Astrocyte (in vitro differentiated cells and primary cell): ENCODE results near the gene BYSL. TPM values are rescaled to one million over a fixed set of nuclear protein-coding genes. Genes with fewer than 3 reads are reported as not detected.

Source experiments
- DNase-seq: peaks from one replicate; pipeline ENCODE4 v3.0.0-alpha.2; 2010; ENCODE audit warnings: low read depth
- FAIRE-seq: peaks from 2 replicates; lab custom pipeline; 2011; peaks lifted over from hg19 to GRCh38; lab: Jason Lieb, UNC
- H2AFZ ChIP-seq: 2 replicates; pipeline ENCODE4 v1.6.0; 2012; ENCODE audit warnings: low read depth, low read length, inconsistent platforms
- H3K27ac ChIP-seq: 2 replicates; pipeline ENCODE4 v1.5.1; 2011; ENCODE audit warnings: low read depth, low read length, inconsistent platforms
- H3K27me3 ChIP-seq: 2 replicates; pipeline ENCODE4 v1.6.0; 2011; ENCODE audit warnings: low read length, inconsistent platforms; ENCODE audit not compliant: insufficient read depth
- H3K36me3 ChIP-seq: 2 replicates; pipeline ENCODE4 v1.5.1; 2011; ENCODE audit warnings: low read length, inconsistent platforms; ENCODE audit not compliant: insufficient read depth
- H3K4me1 ChIP-seq: 2 replicates; pipeline ENCODE4 v1.5.1; 2011; ENCODE audit warnings: low read length, inconsistent platforms; ENCODE audit not compliant: insufficient read depth
- H3K4me2 ChIP-seq: 2 replicates; pipeline ENCODE4 v1.6.0; 2012; ENCODE audit warnings: low read length, inconsistent platforms
- H3K4me3 ChIP-seq: 2 replicates; pipeline ENCODE4 v1.5.1; 2011; ENCODE audit warnings: low read depth, mild to moderate bottlenecking, low read length, inconsistent platforms; ENCODE audit not compliant: insufficient read depth
- H3K79me2 ChIP-seq: 2 replicates; pipeline ENCODE4 v1.6.0; 2012; ENCODE audit warnings: mild to moderate bottlenecking, low read length, inconsistent platforms; ENCODE audit not compliant: insufficient read depth
- H3K9ac ChIP-seq: 2 replicates; pipeline ENCODE4 v1.6.0; 2012; ENCODE audit warnings: mild to moderate bottlenecking, low read length, inconsistent platforms
- H3K9me3 ChIP-seq: 2 replicates; pipeline ENCODE4 v1.5.1; 2012; ENCODE audit warnings: low read depth, mild to moderate bottlenecking, low read length, inconsistent platforms; ENCODE audit not compliant: insufficient read depth
- H4K20me1 ChIP-seq: 2 replicates; pipeline ENCODE4 v1.6.0; 2012; ENCODE audit warnings: low read length, inconsistent platforms; ENCODE audit not compliant: insufficient read depth
- H3K27ac Mint-ChIP-seq: one replicate; pipeline ENCODE4 v1.8.0; 2021; ENCODE audit warnings: mild to moderate bottlenecking, mixed read lengths; ENCODE audit not compliant: unreplicated experiment
- H3K27me3 Mint-ChIP-seq: one replicate; pipeline ENCODE4 v1.8.0; 2021; ENCODE audit warnings: low read depth, mixed read lengths; ENCODE audit not compliant: unreplicated experiment
- H3K36me3 Mint-ChIP-seq: one replicate; pipeline ENCODE4 v1.8.0; 2021; ENCODE audit warnings: low read depth, mixed read lengths; ENCODE audit not compliant: unreplicated experiment
- H3K4me1 Mint-ChIP-seq: one replicate; pipeline ENCODE4 v1.8.0; 2021; ENCODE audit warnings: low read depth, mixed read lengths; ENCODE audit not compliant: unreplicated experiment
- H3K4me3 Mint-ChIP-seq: one replicate; pipeline ENCODE4 v1.8.0; 2021; ENCODE audit warnings: mild to moderate bottlenecking, moderate library complexity, mixed read lengths; ENCODE audit not compliant: unreplicated experiment
- H3K9me3 Mint-ChIP-seq: one replicate; pipeline ENCODE4 v1.8.0; 2021; ENCODE audit warnings: mild to moderate bottlenecking, mixed read lengths; ENCODE audit not compliant: unreplicated experiment
- CTCF ChIP-seq: IDR thresholded peaks from 2 replicates; pipeline ENCODE4 v1.5.1; 2011; ENCODE audit warnings: low read depth, mild to moderate bottlenecking, inconsistent platforms, low read length, moderate library complexity; ENCODE audit not compliant: insufficient read depth
- EZH2 ChIP-seq: IDR thresholded peaks from 2 replicates; pipeline ENCODE4 v1.6.1; 2012; ENCODE audit warnings: mild to moderate bottlenecking, low read length, inconsistent platforms; ENCODE audit not compliant: insufficient read depth
- total RNA-seq: library from RNA; stranded (reverse); gene quantifications from 2 replicates; pipeline ENCODE4 v1.2.1, GENCODE V29; 2021

Gene BYSL
- total RNA-seq, 1 donor from 2014 or later: 41.2 TPM

GRCh38 chr6:41965429-41966213 is 44.3 kb downstream of the BYSL start:
- no peaks in the 10 kb centered on the region for H3K79me2 ChIP-seq
- peak overlapping the region; percentile 38 for H3K9ac ChIP-seq
- FAIRE-seq (no peak), DNase-seq (peak; percentile 11)
- Mint-ChIP-seq H3K9me3 (no peaks in the 10 kb centered on the region), H3K4me3 (no peak overlapping the region), H3K36me3 (no peaks in the 10 kb centered on the region), H3K27me3 (peaks cover 3% of the 10 kb centered on the region), H3K27ac (peak overlapping the region; percentile 75), H3K4me1 (peaks cover 34% of the 10 kb centered on the region)
- no peaks in the 10 kb centered on the region for H4K20me1 ChIP-seq
- H3K4me3 ChIP-seq: no peak overlapping the region
- TF ChIP-seq EZH2: no peak
- TF ChIP-seq CTCF: no peak
- H3K9me3 ChIP-seq: peaks cover 2% of the 10 kb centered on the region
- H3K4me1 ChIP-seq: peaks cover 29% of the 10 kb centered on the region
- no peak overlapping the region for H3K27ac ChIP-seq
- H3K27me3 ChIP-seq: no peaks in the 10 kb centered on the region
- no peaks in the 10 kb centered on the region for H3K36me3 ChIP-seq
- H3K4me2 ChIP-seq: peak overlapping the region; percentile 65
- H2AFZ ChIP-seq: peak overlapping the region; percentile 65

- Mint-ChIP-seq H3K4me3 (no peak overlapping the region), H3K9me3 (no peaks in the 10 kb centered on the region), H3K27me3 (peaks cover 3% of the 10 kb centered on the region), H3K4me1 (peaks cover 34% of the 10 kb centered on the region), H3K36me3 (no peaks in the 10 kb centered on the region), H3K27ac (peak overlapping the region; percentile 75)
- H3K27ac ChIP-seq: peak overlapping the region; percentile 80
- no peak for TF ChIP-seq CTCF
- no peak for TF ChIP-seq EZH2
- peaks cover 2% of the 10 kb centered on the region for H3K9me3 ChIP-seq
- no peak overlapping the region for H2AFZ ChIP-seq
- no peaks in the 10 kb centered on the region for H3K27me3 ChIP-seq
- FAIRE-seq (no peak), DNase-seq (peak; percentile 70)
- no peaks in the 10 kb centered on the region for H3K36me3 ChIP-seq
- no peak overlapping the region for H3K4me3 ChIP-seq
- H3K9ac ChIP-seq: peak overlapping the region; percentile 38
- H4K20me1 ChIP-seq: no peaks in the 10 kb centered on the region
- no peaks in the 10 kb centered on the region for H3K79me2 ChIP-seq
- H3K4me2 ChIP-seq: peak overlapping the region; percentile 65
- peaks cover 29% of the 10 kb centered on the region for H3K4me1 ChIP-seq
Observed at GRCh38 chr6:41966214-41966920, 45.1 kb downstream of the BYSL start.
